K562 (cell line): ENCODE data around the gene IMMP2L.

ENCODE experiments used
- MAFK ChIP-seq: IDR thresholded peaks from 2 replicates; pipeline ENCODE4 v1.6.1; 2011; ENCODE audit warnings: low read length, improper control_type of control experiment
- ZBTB7A ChIP-seq: IDR thresholded peaks from 2 replicates; pipeline ENCODE4 v1.6.1; 2011; ENCODE audit warnings: low read depth, mild to moderate bottlenecking, low read length, moderate library complexity, borderline replicate concordance; ENCODE audit not compliant: control insufficient read depth

- TF ChIP-seq MAFK: no peak
- TF ChIP-seq ZBTB7A: no peak
Measured at GRCh38 chr7:111290982-111291381, 271.3 kb downstream of the IMMP2L start.
